ENCODE measurements around the gene BTF3.

- TF ChIP-seq CTCF (IDR thresholded peaks at IDR 0.05) (no peak), POLR2A (IDR thresholded peaks at IDR 0.05) (no peak)
These were observed 46.5 kb downstream of the BTF3 start for GRCh38 chr5:73544429-73545402.

All from esophagus squamous epithelium (tissue), 4 donors.